Measurements from ENCODE around the gene STK11IP. TPM values are rescaled to one million over a fixed set of nuclear protein-coding genes. Genes with fewer than 3 reads are reported as not detected.

Gene STK11IP
- total RNA-seq, 1 experiment from 2014 or later, result 45.0 TPM

DNA sequence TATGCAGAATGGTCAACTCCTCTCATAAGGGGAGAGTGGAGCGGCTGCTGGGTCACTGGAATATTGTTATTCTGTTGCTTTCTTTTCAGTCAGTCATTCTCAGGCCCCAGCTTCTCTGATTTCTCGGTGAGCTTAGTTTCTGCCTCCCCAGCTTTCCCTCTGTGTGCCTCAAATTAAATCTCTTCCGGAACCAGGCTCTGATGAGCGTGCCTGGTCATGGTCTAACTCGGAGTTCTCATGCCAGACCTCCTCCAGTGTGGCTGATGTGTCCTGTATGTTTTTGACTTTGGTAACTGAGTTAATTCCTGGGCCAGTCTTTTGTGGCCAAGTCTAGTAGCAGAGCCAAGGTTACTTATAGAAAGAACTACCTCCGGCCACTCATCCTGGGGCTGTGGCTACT lies 4.9 kb upstream of the STK11IP start:
- ChIA-PET POLR2A (no interaction called here), RAD21 (ENCODE audit: low non-redundant PET in 1 of 2, low total read pairs in 2 of 2, uncharacterized antibody in 2 of 2, unreplicated experiment in 2 of 2) (no interaction called here), CTCF (no interaction called here)
- TF ChIP-seq RAD21 (IDR thresholded peaks at IDR 0.05; ENCODE audit: low read depth), result no peak
- TF ChIP-seq FOSL1 (IDR thresholded peaks at IDR 0.05; ENCODE audit: low read depth), result no peak
- TF ChIP-seq ELF1 (IDR thresholded peaks at IDR 0.05; ENCODE audit: borderline replicate concordance, low read depth), result no peak
- TF ChIP-seq CBX3 (IDR thresholded peaks at IDR 0.05; ENCODE audit: low read depth), result no peak
- TF ChIP-seq, protein P1, sequence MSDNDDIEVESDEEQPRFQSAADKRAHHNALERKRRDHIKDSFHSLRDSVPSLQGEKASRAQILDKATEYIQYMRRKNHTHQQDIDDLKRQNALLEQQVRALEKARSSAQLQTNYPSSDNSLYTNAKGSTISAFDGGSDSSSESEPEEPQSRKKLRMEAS (IDR thresholded peaks at IDR 0.05), result no peak
- no peak for TF ChIP-seq EGR1 (IDR thresholded peaks at IDR 0.05; ENCODE audit: low read depth)
- TF ChIP-seq TCF7L2 (IDR thresholded peaks at IDR 0.05; ENCODE audit: borderline replicate concordance, extremely low read depth, insufficient read depth, insufficient read length), result no peak
- no peak for TF ChIP-seq JUND (IDR thresholded peaks at IDR 0.05)
- no peak for TF ChIP-seq EZH2phosphoT487 (IDR thresholded peaks at IDR 0.05; ENCODE audit: borderline replicate concordance)
- TF ChIP-seq EZH2 (IDR thresholded peaks at IDR 0.05), result no peak
- TF ChIP-seq ZNF274 (IDR thresholded peaks at IDR 0.05; ENCODE audit: low read depth, low read length), result no peak
- TF ChIP-seq REST (IDR thresholded peaks at IDR 0.05; ENCODE audit: low read depth), result no peak
- DNase-seq (ENCODE audit: low read depth, low spot score) (no peak), ATAC-seq (no peak)
- H2AFZ ChIP-seq (ENCODE audit: low read depth, low read length, poor library complexity, severe bottlenecking), result no peak overlapping the region
- no peaks in the 10 kb centered on the region for H4K20me1 ChIP-seq (ENCODE audit: insufficient read depth)
- H3K9me2 ChIP-seq (ENCODE audit: insufficient read depth), result no peaks in the 10 kb centered on the region
- BruUV-seq (replicated peaks), result no TSS peak
- peaks cover 6 to 20% of the 10 kb centered on the region in 2 experiments; a peak in 3 of 4 replicates for H3K4me1 ChIP-seq (ENCODE audit: control insufficient read depth in 1 of 2, insufficient read depth in 2 of 2, low read length in 2 of 2)
- H3K9ac ChIP-seq (ENCODE audit: low read length), result no peak overlapping the region
- 0 out of 2 replicates have a peak, but pooled peaks cover 9% of the 10 kb centered on the region for H3K79me2 ChIP-seq (ENCODE audit: insufficient read depth, low read length)
- no peak overlapping the region for H3K4me3 ChIP-seq (replicated peaks in 1 of 2; ENCODE audit: low read depth in 1 of 2, low read length in 2 of 2)
- no peak overlapping the region for H3K27ac ChIP-seq (ENCODE audit: low read depth, low read length)
- no peaks in the 10 kb centered on the region for H3K36me3 ChIP-seq (ENCODE audit: control insufficient read depth in 1 of 2, insufficient read depth in 2 of 2, low read length in 2 of 2)
- H3K4me2 ChIP-seq (ENCODE audit: low read length), result no peak overlapping the region
- H3K27me3 ChIP-seq (ENCODE audit: insufficient read depth, low read length), result no peaks in the 10 kb centered on the region
- intact Hi-C loops (cut with micrococcal nuclease), result no loop called here
- no peaks in the 10 kb centered on the region for H3K9me3 ChIP-seq (ENCODE audit: control insufficient read depth in 1 of 2, insufficient read depth in 1 of 2, low read depth in 1 of 2, low read length in 2 of 2)

Data from HCT116 (cell line).